ENCODE data around the gene PPP1R27. TPM values are rescaled to one million over a fixed set of nuclear protein-coding genes. Genes with fewer than 3 reads are reported as not detected.

The PPP1R27 gene
- total and polyA plus RNA-seq, 2 donors (not counting 3 experiments of a cell fraction or from before 2014, with no cell fraction given): not detected

DNA sequence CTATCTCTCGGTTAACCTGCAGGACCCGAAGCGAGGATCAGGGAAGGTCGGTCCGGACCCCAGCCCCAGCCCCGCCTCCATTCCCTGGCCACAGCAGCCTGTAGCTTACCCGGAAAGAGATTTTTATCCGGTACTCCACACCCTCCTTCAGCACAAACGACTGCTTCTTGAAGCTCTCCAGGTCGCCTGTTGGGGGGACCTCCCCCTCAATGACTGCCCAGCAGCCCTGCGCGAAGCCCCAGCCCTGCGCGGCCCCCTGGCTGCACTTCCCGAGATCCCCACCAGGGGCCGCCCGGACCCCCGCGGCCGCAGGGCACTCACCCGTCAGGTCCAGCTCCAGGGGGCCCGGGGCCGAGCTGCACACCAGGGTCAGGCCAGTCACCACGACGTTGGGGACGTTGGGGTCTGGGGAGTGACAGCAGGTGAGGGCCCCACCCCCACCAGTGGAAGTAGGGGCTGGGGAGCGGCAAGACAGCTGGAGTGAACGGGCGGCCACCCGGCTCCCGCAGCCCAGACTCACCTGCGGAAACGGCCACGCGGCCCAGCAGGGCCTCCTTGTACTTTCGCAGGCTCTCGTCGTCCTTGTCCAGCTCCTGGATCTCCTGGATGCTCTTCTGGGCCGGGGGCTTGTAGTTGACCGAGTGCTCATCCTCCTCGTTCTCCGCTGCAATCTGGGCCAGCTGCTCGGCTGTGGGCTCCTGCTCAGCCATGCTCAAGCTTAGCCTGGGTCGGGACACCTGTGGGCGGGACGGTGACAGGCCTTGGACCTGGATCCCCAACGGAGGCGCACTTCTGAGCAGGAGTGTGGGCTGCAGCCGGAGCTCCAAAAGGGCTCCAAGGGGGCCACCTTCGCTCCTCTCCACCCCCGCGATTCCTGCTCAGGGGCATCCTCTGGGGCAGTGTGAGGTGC, 34.6 kb upstream of the PPP1R27 start:
- no peaks in the 10 kb centered on the region for H3K9me1 ChIP-seq (replicated peaks; ENCODE audit: control insufficient read depth, extremely low read depth, insufficient read depth, low read length)
- BruUV-seq (replicated peaks): no TSS peak
- FAIRE-seq (peak; percentile 61), DNase-seq (ENCODE audit: low read depth, low spot score) (peak; percentile 39)
- ChIA-PET CTCF (interaction anchor here (1.0 to 3.0 kb wide), 8 partner anchors 17 to 153 kb away, joined by 3 to 16 read pairs (median 6); partner anchors contain the start of genes ALYREF, ANAPC11, CENPX and LRRC45), POLR2A (no interaction called here)
- intact Hi-C loops (cut with micrococcal nuclease) (loop anchor here (1.0 to 2.0 kb wide), 3 partner anchors 8 to 41 kb away; partner anchors contain the start of genes ALYREF, ANAPC11 and PCYT2), dilution Hi-C loops (cut with MboI; ENCODE audit: extremely low pct_ligation_motif_present, low sequenced_read_pairs) (no loop called here)
- H3K4me3 ChIP-seq (replicated peaks in 1 of 3; ENCODE audit: insufficient read depth in 1 of 3, low read depth in 1 of 3, low read length in 3 of 3): peak overlapping the region; percentile 66 to 85 (median 77)
- no peaks in the 10 kb centered on the region for H3K27me3 ChIP-seq (ENCODE audit: control insufficient read depth in 2 of 2, insufficient read depth in 2 of 2, low read length in 2 of 2)
- H2AFZ ChIP-seq (ENCODE audit: low read depth, low read length): no peak overlapping the region
- no peaks in the 10 kb centered on the region for H4K20me1 ChIP-seq (replicated peaks; ENCODE audit: control insufficient read depth, extremely low read depth, insufficient read depth, low read length)
- peak overlapping the region; percentile 66 for H3K27ac ChIP-seq (ENCODE audit: insufficient read depth, low read depth, low read length)
- peaks cover 25% of the 10 kb centered on the region for H3K79me2 ChIP-seq (ENCODE audit: control insufficient read depth, insufficient read depth, low read length)
- H3K36me3 ChIP-seq (ENCODE audit: control insufficient read depth in 2 of 2, extremely low read depth in 1 of 2, insufficient read depth in 2 of 2, low read length in 2 of 2): peaks cover 6 to 17% of the 10 kb centered on the region in 2 experiments
- H3K9ac ChIP-seq (replicated peaks; ENCODE audit: extremely low read depth, insufficient read depth, low read length): peak overlapping the region; percentile 89
- TF ChIP-seq, protein P1, sequence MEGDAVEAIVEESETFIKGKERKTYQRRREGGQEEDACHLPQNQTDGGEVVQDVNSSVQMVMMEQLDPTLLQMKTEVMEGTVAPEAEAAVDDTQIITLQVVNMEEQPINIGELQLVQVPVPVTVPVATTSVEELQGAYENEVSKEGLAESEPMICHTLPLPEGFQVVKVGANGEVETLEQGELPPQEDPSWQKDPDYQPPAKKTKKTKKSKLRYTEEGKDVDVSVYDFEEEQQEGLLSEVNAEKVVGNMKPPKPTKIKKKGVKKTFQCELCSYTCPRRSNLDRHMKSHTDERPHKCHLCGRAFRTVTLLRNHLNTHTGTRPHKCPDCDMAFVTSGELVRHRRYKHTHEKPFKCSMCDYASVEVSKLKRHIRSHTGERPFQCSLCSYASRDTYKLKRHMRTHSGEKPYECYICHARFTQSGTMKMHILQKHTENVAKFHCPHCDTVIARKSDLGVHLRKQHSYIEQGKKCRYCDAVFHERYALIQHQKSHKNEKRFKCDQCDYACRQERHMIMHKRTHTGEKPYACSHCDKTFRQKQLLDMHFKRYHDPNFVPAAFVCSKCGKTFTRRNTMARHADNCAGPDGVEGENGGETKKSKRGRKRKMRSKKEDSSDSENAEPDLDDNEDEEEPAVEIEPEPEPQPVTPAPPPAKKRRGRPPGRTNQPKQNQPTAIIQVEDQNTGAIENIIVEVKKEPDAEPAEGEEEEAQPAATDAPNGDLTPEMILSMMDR (IDR thresholded peaks at IDR 0.05; ENCODE audit: extremely low read depth in 1 of 2, insufficient read depth in 1 of 2, low read depth in 1 of 2, low read length in 2 of 2): peak; percentile 89 to 90
- peak; percentile 26 for TF ChIP-seq POLR2A (IDR thresholded peaks at IDR 0.05; ENCODE audit: low read depth, low read length)
- TF ChIP-seq FOS (IDR thresholded peaks at IDR 0.05; ENCODE audit: borderline replicate concordance, insufficient read depth, low read length): no peak
- TF ChIP-seq EZH2 (IDR thresholded peaks at IDR 0.05; ENCODE audit: borderline replicate concordance, low read depth, low read length, severe bottlenecking): no peak
- no peak for TF ChIP-seq POLR2AphosphoS5 (IDR thresholded peaks at IDR 0.05; ENCODE audit: insufficient read depth, low read depth, low read length)
- TF ChIP-seq MYC (IDR thresholded peaks at IDR 0.05; ENCODE audit: low read depth, low read length): no peak
- H3K4me2 ChIP-seq (ENCODE audit: insufficient read depth, low read length): peak overlapping the region; percentile 79
- H3K4me1 ChIP-seq (ENCODE audit: control insufficient read depth, extremely low read depth, insufficient read depth, low read length): peaks cover 17% of the 10 kb centered on the region
- H3K9me3 ChIP-seq (replicated peaks; ENCODE audit: control insufficient read depth, insufficient read depth, low read length): no peaks in the 10 kb centered on the region

Data from endothelial cell of umbilical vein (primary cell).